ENCODE data around the gene CXCL12. TPM values are rescaled to one million over a fixed set of nuclear protein-coding genes. Genes with fewer than 3 reads are reported as not detected.

CXCL12 gene
- 0.47 TPM for total RNA-seq (2021; ENCODE audit: unreplicated experiment)
- polyA plus RNA-seq (2012): not detected in 2 replicates
- Bru-seq, nascent RNA: not detected
- BruChase-seq, experiment 1, labeled RNA remaining after a 6-hour chase: not detected
- BruChase-seq, experiment 2, labeled RNA remaining after a 2-hour chase: not detected
- long read RNA-seq: 0 reads

DNA sequence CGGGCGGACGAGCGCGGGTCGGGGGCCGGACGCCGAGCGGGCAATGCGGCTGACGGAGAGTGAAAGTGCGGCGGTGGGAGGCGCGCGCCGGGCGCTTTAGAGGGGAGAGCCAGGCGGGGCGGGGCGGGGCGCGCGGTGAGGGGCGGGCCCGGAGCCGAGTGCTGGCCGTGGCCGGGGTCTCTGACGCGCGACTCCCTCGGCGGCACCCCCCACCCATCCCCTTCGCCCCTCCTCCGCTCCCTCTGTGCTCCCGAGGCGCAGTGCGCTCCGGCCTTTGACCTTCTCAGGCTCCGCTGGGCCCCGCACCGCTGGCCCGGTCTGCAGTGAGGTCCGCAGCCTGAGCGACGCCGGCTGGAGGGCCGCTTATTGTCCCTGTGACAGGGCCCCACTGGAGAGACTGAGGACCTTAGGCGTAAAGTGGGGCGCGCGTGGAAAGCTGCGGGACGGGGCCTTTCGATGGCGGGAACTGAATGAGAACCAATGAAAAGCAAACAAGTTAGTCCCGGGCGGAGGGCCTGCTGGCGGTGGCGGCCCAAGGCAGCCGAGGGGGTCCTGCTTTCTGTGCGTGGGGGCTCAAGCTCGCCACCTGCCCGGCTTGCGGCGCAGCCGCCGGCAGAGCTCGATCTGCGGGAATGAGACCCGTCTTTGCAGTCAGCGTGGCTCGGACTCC is at the start of gene CXCL12:
CXCL12 (minus strand) TSS at position 72 of the 670 bp plus-strand sequence. CDS start 92 bp downstream, outside the sequence.
- Histone ChIP-seq H3K27me3 (ENCODE audit: insufficient read depth, low read length) (no peaks in the 10 kb centered on the region), H3K4me3 (replicated peaks in 1 of 2; ENCODE audit: low read depth in 1 of 2, low read length in 2 of 2) (no peak within 1 kb of the TSS), H3K9me3 (ENCODE audit: control insufficient read depth in 1 of 2, insufficient read depth in 1 of 2, low read depth in 1 of 2, low read length in 2 of 2) (no peaks in the 10 kb centered on the region), H3K9ac (ENCODE audit: low read length) (no peak within 1 kb of the TSS), H3K79me2 (ENCODE audit: insufficient read depth, low read length) (no peaks in the 10 kb centered on the region), H3K36me3 (ENCODE audit: control insufficient read depth in 1 of 2, insufficient read depth in 2 of 2, low read length in 2 of 2) (no peaks in the 10 kb centered on the region), H3K4me2 (ENCODE audit: low read length) (no peak within 1 kb of the TSS), H3K9me2 (ENCODE audit: insufficient read depth) (no peaks in the 10 kb centered on the region), H4K20me1 (ENCODE audit: insufficient read depth) (no peaks in the 10 kb centered on the region), H2AFZ (ENCODE audit: low read depth, low read length, poor library complexity, severe bottlenecking) (no peak within 1 kb of the TSS), H3K4me1 (ENCODE audit: control insufficient read depth in 1 of 2, insufficient read depth in 2 of 2, low read length in 2 of 2) (no peaks in the 10 kb centered on the region), H3K27ac (ENCODE audit: low read depth, low read length) (no peak within 1 kb of the TSS)
- intact Hi-C loops (cut with micrococcal nuclease): loop anchor here (10.0 kb wide), 1 partner anchor 480 kb away; no protein-coding TSS in a partner anchor
- ChIA-PET RAD21 (ENCODE audit: low non-redundant PET in 1 of 2, low total read pairs in 2 of 2, uncharacterized antibody in 2 of 2, unreplicated experiment in 2 of 2) (no interaction called here), POLR2A (no interaction called here), CTCF (interaction anchor here (2.0 to 2.1 kb wide), 2 partner anchors 473 to 712 kb away, joined by 11 to 13 read pairs; no protein-coding TSS in a partner anchor)
- ATAC-seq (no peak), DNase-seq (ENCODE audit: low read depth, low spot score) (no peak)
- TF ChIP-seq ATF3 (IDR thresholded peaks at IDR 0.05) (no peak), TCF7L2 (IDR thresholded peaks at IDR 0.05; ENCODE audit: borderline replicate concordance, extremely low read depth, insufficient read depth, insufficient read length) (no peak), JUND (IDR thresholded peaks at IDR 0.05) (no peak), SP1 (IDR thresholded peaks at IDR 0.05; ENCODE audit: low read depth) (no peak)
- TF ChIP-seq, protein P1, sequence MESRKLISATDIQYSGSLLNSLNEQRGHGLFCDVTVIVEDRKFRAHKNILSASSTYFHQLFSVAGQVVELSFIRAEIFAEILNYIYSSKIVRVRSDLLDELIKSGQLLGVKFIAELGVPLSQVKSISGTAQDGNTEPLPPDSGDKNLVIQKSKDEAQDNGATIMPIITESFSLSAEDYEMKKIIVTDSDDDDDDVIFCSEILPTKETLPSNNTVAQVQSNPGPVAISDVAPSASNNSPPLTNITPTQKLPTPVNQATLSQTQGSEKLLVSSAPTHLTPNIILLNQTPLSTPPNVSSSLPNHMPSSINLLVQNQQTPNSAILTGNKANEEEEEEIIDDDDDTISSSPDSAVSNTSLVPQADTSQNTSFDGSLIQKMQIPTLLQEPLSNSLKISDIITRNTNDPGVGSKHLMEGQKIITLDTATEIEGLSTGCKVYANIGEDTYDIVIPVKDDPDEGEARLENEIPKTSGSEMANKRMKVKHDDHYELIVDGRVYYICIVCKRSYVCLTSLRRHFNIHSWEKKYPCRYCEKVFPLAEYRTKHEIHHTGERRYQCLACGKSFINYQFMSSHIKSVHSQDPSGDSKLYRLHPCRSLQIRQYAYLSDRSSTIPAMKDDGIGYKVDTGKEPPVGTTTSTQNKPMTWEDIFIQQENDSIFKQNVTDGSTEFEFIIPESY (IDR thresholded peaks at IDR 0.05; ENCODE audit: extremely low read depth, insufficient replicate concordance, low read length): no peak
- BruUV-seq (replicated peaks): no TSS peak
